NT2/D1 (cell line): ENCODE measurements around the gene CDKN1C.

Source experiments
- YY1 ChIP-seq: IDR thresholded peaks from 2 replicates; pipeline ENCODE4 v1.6.1; 2011; ENCODE audit not compliant: insufficient read length, insufficient read depth
- ZNF274 ChIP-seq: IDR thresholded peaks from 2 replicates; pipeline ENCODE4 v1.6.1; 2011; ENCODE audit warnings: mild to moderate bottlenecking, low read depth, low read length

- TF ChIP-seq YY1 (no peak), ZNF274 (no peak)
Observed at GRCh38 chr11:2838091-2838490, 47.5 kb downstream of the CDKN1C start.
